ENCODE results near the gene ERFE. TPM values are rescaled to one million over a fixed set of nuclear protein-coding genes. Genes with fewer than 3 reads are reported as not detected.

Gene ERFE
- total and polyA plus RNA-seq, 9 of the 15 experiments (the other 6 are each of a cell fraction or from before 2014, with no cell fraction given) = 0.55 to 8.2 (median 3.7) TPM

GRCh38 chr2:238169048-238169707 is 10.4 kb downstream of the ERFE start:
- ChIA-PET POLR2A (no interaction called here), CTCF (ENCODE audit: low intra/inter-chr PET ratio) (no interaction called here)
- no peaks in the 10 kb centered on the region for H3K9me3 ChIP-seq (replicated peaks; ENCODE audit: control insufficient read depth, insufficient read depth, low read depth, low read length)
- H4K20me1 ChIP-seq (replicated peaks; ENCODE audit: control insufficient read depth, insufficient read depth, low read length) = no peaks in the 10 kb centered on the region
- no peaks in the 10 kb centered on the region for H3K79me2 ChIP-seq (ENCODE audit: control insufficient read depth, insufficient read depth, low read length)
- H2AFZ ChIP-seq (ENCODE audit: low read depth, low read length) = no peak overlapping the region
- FAIRE-seq = peak; percentile 26
- ATAC-seq = peak; percentile 40
- peak in 3 of 4 experiments; percentile 34 to 63 (median 60) for DNase-seq (ENCODE audit: extremely low read depth in 1 of 4, low spot score in 3 of 4)
- H3K9me1 ChIP-seq (ENCODE audit: control insufficient read depth, insufficient read depth, low read length) = peaks cover 4% of the 10 kb centered on the region
- H3K4me3 ChIP-seq = no peak overlapping the region
- H3K27ac ChIP-seq (ENCODE audit: extremely low read depth, low read depth, low read length) = peak overlapping the region; percentile 81
- WGBS (ENCODE audit: insufficient coverage, low coverage, missing lambda C conversion rate) = 9% methylated on average over 6 of the region's 6 CpGs
- BruUV-seq (replicated peaks) = no TSS peak
- H3K27me3 ChIP-seq (ENCODE audit: control insufficient read depth in 2 of 2, insufficient read depth in 2 of 2, low read length in 2 of 2) = no peaks in the 10 kb centered on the region
- H3K9ac ChIP-seq (ENCODE audit: insufficient read depth in 1 of 2, low read depth in 2 of 2, low read length in 2 of 2) = peak overlapping the region; percentile 14 to 56; a peak in 3 of 4 replicates
- in situ Hi-C loops (cut with MboI) (no loop called here), intact Hi-C loops (cut with micrococcal nuclease) (loop anchor here (5.0 kb wide), 1 partner anchor 68 kb away; no protein-coding TSS in a partner anchor)
- H3K4me2 ChIP-seq (ENCODE audit: insufficient read depth, low read length) = peak overlapping the region; percentile 33; the same call in 1 of the 2 replicates
- H3K4me1 ChIP-seq (replicated peaks in 1 of 2; ENCODE audit: control insufficient read depth in 2 of 2, insufficient read depth in 2 of 2, low read length in 2 of 2) = peaks cover 30 to 33% of the 10 kb centered on the region in 2 experiments
- peaks cover 43% of the 10 kb centered on the region for H3K36me3 ChIP-seq (ENCODE audit: control insufficient read depth, insufficient read depth, low read length)
- no peak for TF ChIP-seq AFF4 (CRISPR knock-in tag; IDR thresholded peaks at IDR 0.05)
- TF ChIP-seq EP400 (IDR thresholded peaks at IDR 0.05) = peak; percentile 73
- no peak for TF ChIP-seq GTF2F1 (IDR thresholded peaks at IDR 0.05; ENCODE audit: low read depth, low read length)
- peak; percentile 75 for TF ChIP-seq ZNF592 (IDR thresholded peaks at IDR 0.05)
- no peak for TF ChIP-seq ZBTB1 (CRISPR knock-in tag; IDR thresholded peaks at IDR 0.05; ENCODE audit: borderline replicate concordance, low read depth)
- TF ChIP-seq L3MBTL2 (IDR thresholded peaks at IDR 0.05) = peak; percentile 87
- no peak for TF ChIP-seq BRD9 (IDR thresholded peaks at IDR 0.05; ENCODE audit: low read depth, partially characterized antibody)
- no peak for TF ChIP-seq SIX5 (IDR thresholded peaks at IDR 0.05; ENCODE audit: borderline replicate concordance in 1 of 2, insufficient read depth in 1 of 2, low read depth in 1 of 2, low read length in 2 of 2)
- 0 out of 2 replicates have a peak, but pooled peaks have one; percentile 12 for TF ChIP-seq DMBX1 (CRISPR knock-in tag; IDR thresholded peaks at IDR 0.05; ENCODE audit: borderline replicate concordance)
- TF ChIP-seq ID3 (CRISPR knock-in tag; IDR thresholded peaks at IDR 0.05) = no peak
- TF ChIP-seq ID3 (tag; IDR thresholded peaks at IDR 0.05) = peak; percentile 29; the same call in 1 of the 2 replicates
- no peak for TF ChIP-seq NELFE (IDR thresholded peaks at IDR 0.05; ENCODE audit: insufficient read depth, insufficient read length)
- no peak for TF ChIP-seq SMAD3 (CRISPR knock-in tag; conservative IDR thresholded peaks at IDR 0.05)

Measured in K562 (cell line).